ENCODE measurements around the gene MOB2. TPM values are rescaled to one million over a fixed set of nuclear protein-coding genes. Genes with fewer than 3 reads are reported as not detected.

MOB2 gene
- total RNA-seq, 1 donor from 2014 or later = 26.4 TPM

- H3K4me1 ChIP-seq (ENCODE audit: insufficient read depth, low read length) = no peaks in the 10 kb centered on the region
- TF ChIP-seq CTCF (IDR thresholded peaks at IDR 0.05; ENCODE audit: insufficient read depth, low read depth, low read length) = no peak
- TF ChIP-seq EZH2 (IDR thresholded peaks at IDR 0.05; ENCODE audit: insufficient read depth, low read length) = no peak
- peaks cover 38% of the 10 kb centered on the region for H4K20me1 ChIP-seq (ENCODE audit: insufficient read depth, low read length)
- no peak overlapping the region for H3K4me3 ChIP-seq (ENCODE audit: insufficient read depth, low read depth, low read length)
- Mint-ChIP-seq H3K27me3 (ENCODE audit: low read depth, unreplicated experiment) (no peaks in the 10 kb centered on the region), H3K4me1 (ENCODE audit: low read depth, unreplicated experiment) (no peaks in the 10 kb centered on the region), H3K9me3 (ENCODE audit: unreplicated experiment) (no peaks in the 10 kb centered on the region), H3K4me3 (ENCODE audit: unreplicated experiment) (no peak overlapping the region), H3K27ac (ENCODE audit: unreplicated experiment) (no peak overlapping the region), H3K36me3 (ENCODE audit: low read depth, unreplicated experiment) (peaks cover 23% of the 10 kb centered on the region)
- H3K27me3 ChIP-seq (ENCODE audit: insufficient read depth, low read length) = no peaks in the 10 kb centered on the region
- H3K4me2 ChIP-seq (ENCODE audit: low read length) = no peak overlapping the region
- no peaks in the 10 kb centered on the region for H3K36me3 ChIP-seq (ENCODE audit: insufficient read depth, low read length)
- DNase-seq (ENCODE audit: low read depth) (no peak), FAIRE-seq (no peak)
- no peak overlapping the region for H3K9ac ChIP-seq (ENCODE audit: low read length)
- no peak overlapping the region for H3K27ac ChIP-seq (ENCODE audit: low read depth, low read length)
- H3K9me3 ChIP-seq (ENCODE audit: insufficient read depth, low read depth, low read length) = no peaks in the 10 kb centered on the region
- peaks cover 14% of the 10 kb centered on the region for H3K79me2 ChIP-seq (ENCODE audit: insufficient read depth, low read length)
- H2AFZ ChIP-seq (ENCODE audit: low read depth, low read length) = no peak overlapping the region
Observed at GRCh38 chr11:1479006-1479677, 7.4 kb downstream of the MOB2 start.

- H3K4me1 ChIP-seq (ENCODE audit: insufficient read depth, low read length) = no peaks in the 10 kb centered on the region
- no peak for TF ChIP-seq CTCF (IDR thresholded peaks at IDR 0.05; ENCODE audit: insufficient read depth, low read depth, low read length)
- TF ChIP-seq EZH2 (IDR thresholded peaks at IDR 0.05; ENCODE audit: insufficient read depth, low read length) = no peak
- Mint-ChIP-seq H3K4me3 (ENCODE audit: unreplicated experiment) (no peak overlapping the region), H3K4me1 (ENCODE audit: low read depth, unreplicated experiment) (no peaks in the 10 kb centered on the region), H3K27ac (ENCODE audit: unreplicated experiment) (no peak overlapping the region), H3K27me3 (ENCODE audit: low read depth, unreplicated experiment) (no peaks in the 10 kb centered on the region), H3K36me3 (ENCODE audit: low read depth, unreplicated experiment) (peaks cover 23% of the 10 kb centered on the region), H3K9me3 (ENCODE audit: unreplicated experiment) (no peaks in the 10 kb centered on the region)
- no peak overlapping the region for H3K9ac ChIP-seq (ENCODE audit: low read length)
- H3K27me3 ChIP-seq (ENCODE audit: insufficient read depth, low read length) = no peaks in the 10 kb centered on the region
- no peak overlapping the region for H3K4me3 ChIP-seq (ENCODE audit: insufficient read depth, low read depth, low read length)
- DNase-seq (ENCODE audit: low read depth) = no peak
- no peaks in the 10 kb centered on the region for H3K36me3 ChIP-seq (ENCODE audit: insufficient read depth, low read length)
- FAIRE-seq = no peak
- H4K20me1 ChIP-seq (ENCODE audit: insufficient read depth, low read length) = peaks cover 32% of the 10 kb centered on the region
- no peaks in the 10 kb centered on the region for H3K9me3 ChIP-seq (ENCODE audit: insufficient read depth, low read depth, low read length)
- peaks cover 8% of the 10 kb centered on the region for H3K79me2 ChIP-seq (ENCODE audit: insufficient read depth, low read length)
- no peak overlapping the region for H3K27ac ChIP-seq (ENCODE audit: low read depth, low read length)
- no peak overlapping the region for H3K4me2 ChIP-seq (ENCODE audit: low read length)
- no peak overlapping the region for H2AFZ ChIP-seq (ENCODE audit: low read depth, low read length)
Observed at GRCh38 chr11:1478544-1478943, 8.0 kb downstream of the MOB2 start.

DNA sequence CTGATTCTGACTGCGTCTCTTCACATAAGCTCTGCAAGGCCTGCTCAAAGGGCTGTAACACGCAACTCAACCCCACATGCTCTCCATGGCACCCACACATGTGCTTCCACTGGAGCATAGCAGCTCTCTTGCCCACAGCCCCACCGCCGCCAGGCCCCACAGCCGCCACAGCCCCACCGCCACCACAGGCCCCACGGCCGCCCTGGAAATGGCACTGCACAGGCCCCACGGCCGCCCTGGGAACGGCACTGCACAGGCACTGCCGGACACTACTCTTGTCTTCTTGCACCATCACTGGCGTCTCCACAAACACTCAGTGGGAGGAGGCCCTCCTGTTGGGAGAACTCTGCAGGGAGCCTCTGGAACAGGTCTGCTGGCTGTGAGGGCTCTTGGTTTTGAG is 8.6 kb downstream of the MOB2 start:
- Mint-ChIP-seq H3K27me3 (ENCODE audit: low read depth, unreplicated experiment) (no peaks in the 10 kb centered on the region), H3K4me3 (ENCODE audit: unreplicated experiment) (peak overlapping the region; percentile 55), H3K9me3 (ENCODE audit: unreplicated experiment) (no peaks in the 10 kb centered on the region), H3K4me1 (ENCODE audit: low read depth, unreplicated experiment) (no peaks in the 10 kb centered on the region), H3K27ac (ENCODE audit: unreplicated experiment) (no peak overlapping the region), H3K36me3 (ENCODE audit: low read depth, unreplicated experiment) (peaks cover 23% of the 10 kb centered on the region)
- Histone ChIP-seq H3K9me3 (ENCODE audit: insufficient read depth, low read depth, low read length) (no peaks in the 10 kb centered on the region), H3K4me3 (ENCODE audit: insufficient read depth, low read depth, low read length) (no peak overlapping the region), H2AFZ (ENCODE audit: low read depth, low read length) (no peak overlapping the region), H3K79me2 (ENCODE audit: insufficient read depth, low read length) (peaks cover 3% of the 10 kb centered on the region), H3K9ac (ENCODE audit: low read length) (no peak overlapping the region), H3K4me1 (ENCODE audit: insufficient read depth, low read length) (no peaks in the 10 kb centered on the region), H3K27ac (ENCODE audit: low read depth, low read length) (no peak overlapping the region), H3K4me2 (ENCODE audit: low read length) (no peak overlapping the region), H4K20me1 (ENCODE audit: insufficient read depth, low read length) (peaks cover 32% of the 10 kb centered on the region), H3K27me3 (ENCODE audit: insufficient read depth, low read length) (no peaks in the 10 kb centered on the region), H3K36me3 (ENCODE audit: insufficient read depth, low read length) (no peaks in the 10 kb centered on the region)
- DNase-seq (ENCODE audit: low read depth) (no peak), FAIRE-seq (no peak)
- no peak for TF ChIP-seq EZH2 (IDR thresholded peaks at IDR 0.05; ENCODE audit: insufficient read depth, low read length)
- TF ChIP-seq CTCF (IDR thresholded peaks at IDR 0.05; ENCODE audit: insufficient read depth, low read depth, low read length) = no peak
